GM12878 (cell line): ENCODE measurements around the gene B3GNT2. TPM values are rescaled to one million over a fixed set of nuclear protein-coding genes. Genes with fewer than 3 reads are reported as not detected.

Experiments
- BCL11A ChIP-seq: IDR thresholded peaks from 2 replicates; pipeline ENCODE4 v1.6.1; 2011; ENCODE audit warnings: low read depth, low read length
- DPF2 ChIP-seq: fragments of 450-650 bp; IDR thresholded peaks from 2 replicates; pipeline ENCODE4 v1.6.1; 2017; ENCODE audit warnings: mild to moderate bottlenecking
- GABPA ChIP-seq: IDR thresholded peaks from 2 replicates; pipeline ENCODE4 v1.6.1; 2014; ENCODE audit warnings: antibody characterized with exemption, low read depth, mild to moderate bottlenecking, inconsistent platforms
- MEF2A ChIP-seq: IDR thresholded peaks from 2 replicates; pipeline ENCODE4 v1.6.1; 2011; ENCODE audit warnings: low read depth, mild to moderate bottlenecking, low read length, moderate library complexity; ENCODE audit not compliant: insufficient read depth
- MTA2 ChIP-seq: fragments of 450-650 bp; IDR thresholded peaks from 2 replicates; pipeline ENCODE4 v1.6.1; 2016; ENCODE audit warnings: low read depth, mild to moderate bottlenecking, moderate library complexity
- NFIC ChIP-seq: IDR thresholded peaks from 2 replicates; pipeline ENCODE4 v1.6.1; 2012; ENCODE audit warnings: low read depth, mild to moderate bottlenecking, inconsistent platforms, low read length, moderate library complexity
- NR2C1 ChIP-seq: fragments of 450-650 bp; IDR thresholded peaks from 2 replicates; pipeline ENCODE4 v1.6.1; 2017; ENCODE audit warnings: antibody characterized with exemption, mild to moderate bottlenecking, moderate library complexity
- POLR2AphosphoS2 ChIP-seq: IDR thresholded peaks from 2 replicates; pipeline ENCODE4 v1.6.1; 2011; ENCODE audit warnings: low read depth, mild to moderate bottlenecking, low read length, improper control_type of control experiment, moderate library complexity
- RCOR1 ChIP-seq: conservative IDR thresholded peaks from 2 replicates; pipeline ENCODE4 v1.6.1; 2012; ENCODE audit warnings: low read depth, low read length, improper control_type of control experiment
- RFX5 ChIP-seq: IDR thresholded peaks from 2 replicates; pipeline ENCODE4 v1.6.1; 2011; ENCODE audit warnings: low read depth, low read length, improper control_type of control experiment
- SIN3A ChIP-seq: IDR thresholded peaks from 2 replicates; pipeline ENCODE4 v1.6.1; 2012; ENCODE audit warnings: low read depth, low read length, improper control_type of control experiment
- SPI1 ChIP-seq: IDR thresholded peaks from 2 replicates; pipeline ENCODE4 v1.6.1; 2011; ENCODE audit warnings: low read depth, mild to moderate bottlenecking, low read length, moderate library complexity, borderline replicate concordance; ENCODE audit not compliant: insufficient read depth
- TARDBP ChIP-seq: IDR thresholded peaks from 2 replicates; pipeline ENCODE4 v1.6.1; 2016; ENCODE audit warnings: borderline replicate concordance
- TCF3 ChIP-seq: IDR thresholded peaks from 2 replicates; pipeline ENCODE4 v1.6.1; 2012; ENCODE audit warnings: low read depth, mild to moderate bottlenecking, low read length, borderline replicate concordance; ENCODE audit not compliant: insufficient read depth
- polyA plus RNA-seq, 11 experiments: library from polyadenylated mRNA; depleted of rRNA in 4 of 11; unstranded in 6 of 11; stranded (reverse) in 5 of 11; fragments of >200 nt; fragmentation: Nextera tagmentation in 4 of 11; fragmentation: Illumina TruSeq in 1 of 11; extraction: Ambion mirVana in 4 of 11; extraction: Trizol in 1 of 11; gene quantifications; 1 replicate in 1 of 11; 2 replicates in 10 of 11; pipeline versions ENCODE4 v1.2.1 to v1.2.3, GENCODE V29; 2011 to 2016; ENCODE audit warnings: inconsistent platforms in 2 of 11, missing spikeins in 2 of 11, low read depth in 1 of 11
- total RNA-seq, 4 experiments: library from RNA; depleted of rRNA in 3 of 4; stranded (reverse); fragments of >200 nt in 3 of 4; fragmentation: Illumina TruSeq in 1 of 4; extraction: Trizol in 1 of 4; gene quantifications; 2 replicates each; pipeline versions ENCODE4 v1.2.1 to v1.2.3, GENCODE V29; 2013 to 2021
- TF ChIP-seq, protein P1 (sequence below): IDR thresholded peaks from 2 replicates; pipeline ENCODE4 v1.6.1; 2012; ENCODE audit warnings: mild to moderate bottlenecking, low read depth, low read length
- TF ChIP-seq, protein P2 (sequence below): fragments of 150-350 bp; IDR thresholded peaks from 2 replicates; pipeline ENCODE4 v1.6.1; 2014; ENCODE audit warnings: mild to moderate bottlenecking, low read depth, low read length
- TF ChIP-seq, protein P3 (sequence below), 3 experiments: IDR thresholded peaks in 2 of 3; conservative IDR thresholded peaks in 1 of 3; 2 replicates each; pipeline ENCODE4 v1.5.1; 2011; ENCODE audit warnings: low read depth in 3 of 3, low read length in 3 of 3, mild to moderate bottlenecking in 3 of 3, control low read depth in 2 of 3, moderate library complexity in 2 of 3, inconsistent platforms in 1 of 3, mixed read lengths in 1 of 3; ENCODE audit not compliant: control insufficient read depth in 2 of 3, insufficient read depth in 1 of 3; ENCODE audit errors: extremely low read depth in 1 of 3
- TF ChIP-seq, protein P4 (sequence below): fragments of 450-650 bp; IDR thresholded peaks from 2 replicates; pipeline ENCODE4 v1.6.1; 2017; ENCODE audit warnings: mild to moderate bottlenecking, moderate library complexity

B3GNT2 gene
- total and polyA plus RNA-seq, 10 of the 15 experiments (the other 5 are each of a cell fraction or from before 2014, with no cell fraction given), result 19.7 to 103 (median 76.3) TPM

DNA sequence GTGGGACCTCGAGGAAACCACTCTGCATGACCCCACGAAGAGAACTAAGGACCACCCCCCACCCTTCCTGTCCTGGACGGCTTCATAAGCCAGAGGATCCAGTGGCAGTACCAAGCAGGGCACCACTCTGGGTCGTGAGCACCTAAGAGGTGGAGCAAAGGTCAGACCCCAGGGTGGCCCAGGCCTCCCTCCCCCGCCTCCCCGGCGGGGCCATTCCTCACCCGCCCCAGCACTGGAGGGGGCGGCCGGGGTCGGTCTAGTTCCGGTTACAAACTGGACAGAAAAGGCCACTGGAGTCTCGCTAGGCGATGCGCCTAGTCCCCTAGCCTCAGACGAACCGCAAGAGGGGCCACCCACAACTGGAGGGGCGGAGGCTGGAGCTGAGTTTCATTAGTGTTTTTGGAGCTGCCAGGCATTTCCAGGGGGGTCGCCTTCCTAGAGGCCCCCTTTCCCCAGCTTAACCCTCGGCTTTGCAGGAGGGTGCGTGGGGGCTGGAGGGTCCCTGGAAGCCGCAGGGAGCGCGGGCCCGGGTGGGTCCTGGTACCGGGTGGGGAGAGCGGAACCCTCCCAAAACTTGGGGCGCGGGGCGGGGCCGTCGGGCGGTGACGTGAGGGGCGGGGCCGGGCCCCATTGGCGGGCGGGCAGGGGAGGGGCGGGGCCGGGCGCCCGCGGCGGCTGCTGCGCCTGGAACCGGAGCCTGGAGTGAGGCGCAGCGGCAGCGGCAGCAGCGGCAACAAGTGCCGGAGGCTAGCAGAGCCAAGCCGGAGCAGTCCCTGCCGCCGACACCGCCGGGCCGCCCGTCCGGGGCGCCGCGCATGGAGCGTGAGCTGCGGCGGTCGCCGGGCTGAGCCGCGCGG, at the start of gene B3GNT2 (continued):
- TF ChIP-seq, protein P1, sequence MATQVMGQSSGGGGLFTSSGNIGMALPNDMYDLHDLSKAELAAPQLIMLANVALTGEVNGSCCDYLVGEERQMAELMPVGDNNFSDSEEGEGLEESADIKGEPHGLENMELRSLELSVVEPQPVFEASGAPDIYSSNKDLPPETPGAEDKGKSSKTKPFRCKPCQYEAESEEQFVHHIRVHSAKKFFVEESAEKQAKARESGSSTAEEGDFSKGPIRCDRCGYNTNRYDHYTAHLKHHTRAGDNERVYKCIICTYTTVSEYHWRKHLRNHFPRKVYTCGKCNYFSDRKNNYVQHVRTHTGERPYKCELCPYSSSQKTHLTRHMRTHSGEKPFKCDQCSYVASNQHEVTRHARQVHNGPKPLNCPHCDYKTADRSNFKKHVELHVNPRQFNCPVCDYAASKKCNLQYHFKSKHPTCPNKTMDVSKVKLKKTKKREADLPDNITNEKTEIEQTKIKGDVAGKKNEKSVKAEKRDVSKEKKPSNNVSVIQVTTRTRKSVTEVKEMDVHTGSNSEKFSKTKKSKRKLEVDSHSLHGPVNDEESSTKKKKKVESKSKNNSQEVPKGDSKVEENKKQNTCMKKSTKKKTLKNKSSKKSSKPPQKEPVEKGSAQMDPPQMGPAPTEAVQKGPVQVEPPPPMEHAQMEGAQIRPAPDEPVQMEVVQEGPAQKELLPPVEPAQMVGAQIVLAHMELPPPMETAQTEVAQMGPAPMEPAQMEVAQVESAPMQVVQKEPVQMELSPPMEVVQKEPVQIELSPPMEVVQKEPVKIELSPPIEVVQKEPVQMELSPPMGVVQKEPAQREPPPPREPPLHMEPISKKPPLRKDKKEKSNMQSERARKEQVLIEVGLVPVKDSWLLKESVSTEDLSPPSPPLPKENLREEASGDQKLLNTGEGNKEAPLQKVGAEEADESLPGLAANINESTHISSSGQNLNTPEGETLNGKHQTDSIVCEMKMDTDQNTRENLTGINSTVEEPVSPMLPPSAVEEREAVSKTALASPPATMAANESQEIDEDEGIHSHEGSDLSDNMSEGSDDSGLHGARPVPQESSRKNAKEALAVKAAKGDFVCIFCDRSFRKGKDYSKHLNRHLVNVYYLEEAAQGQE, result peak; percentile 33; the same call in 1 of the 2 replicates
- TF ChIP-seq, protein P2, sequence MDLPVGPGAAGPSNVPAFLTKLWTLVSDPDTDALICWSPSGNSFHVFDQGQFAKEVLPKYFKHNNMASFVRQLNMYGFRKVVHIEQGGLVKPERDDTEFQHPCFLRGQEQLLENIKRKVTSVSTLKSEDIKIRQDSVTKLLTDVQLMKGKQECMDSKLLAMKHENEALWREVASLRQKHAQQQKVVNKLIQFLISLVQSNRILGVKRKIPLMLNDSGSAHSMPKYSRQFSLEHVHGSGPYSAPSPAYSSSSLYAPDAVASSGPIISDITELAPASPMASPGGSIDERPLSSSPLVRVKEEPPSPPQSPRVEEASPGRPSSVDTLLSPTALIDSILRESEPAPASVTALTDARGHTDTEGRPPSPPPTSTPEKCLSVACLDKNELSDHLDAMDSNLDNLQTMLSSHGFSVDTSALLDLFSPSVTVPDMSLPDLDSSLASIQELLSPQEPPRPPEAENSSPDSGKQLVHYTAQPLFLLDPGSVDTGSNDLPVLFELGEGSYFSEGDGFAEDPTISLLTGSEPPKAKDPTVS, result no peak
- TF ChIP-seq SPI1 (no peak), TARDBP (no peak), RFX5 (no peak), RCOR1 (no peak), POLR2AphosphoS2 (peak; percentile 80; the same call in 1 of the 2 replicates), MTA2 (peak; percentile 66; the same call in 1 of the 2 replicates), GABPA (no peak), NFIC (no peak), DPF2 (peak; percentile 58; the same call in 1 of the 2 replicates), BCL11A (no peak), SIN3A (no peak; the same call in 1 of the 2 replicates), TCF3 (peak; percentile 59; the same call in 1 of the 2 replicates), MEF2A (no peak), NR2C1 (0 out of 2 replicates have a peak, but pooled peaks have one; percentile 9)
- TF ChIP-seq, protein P3, sequence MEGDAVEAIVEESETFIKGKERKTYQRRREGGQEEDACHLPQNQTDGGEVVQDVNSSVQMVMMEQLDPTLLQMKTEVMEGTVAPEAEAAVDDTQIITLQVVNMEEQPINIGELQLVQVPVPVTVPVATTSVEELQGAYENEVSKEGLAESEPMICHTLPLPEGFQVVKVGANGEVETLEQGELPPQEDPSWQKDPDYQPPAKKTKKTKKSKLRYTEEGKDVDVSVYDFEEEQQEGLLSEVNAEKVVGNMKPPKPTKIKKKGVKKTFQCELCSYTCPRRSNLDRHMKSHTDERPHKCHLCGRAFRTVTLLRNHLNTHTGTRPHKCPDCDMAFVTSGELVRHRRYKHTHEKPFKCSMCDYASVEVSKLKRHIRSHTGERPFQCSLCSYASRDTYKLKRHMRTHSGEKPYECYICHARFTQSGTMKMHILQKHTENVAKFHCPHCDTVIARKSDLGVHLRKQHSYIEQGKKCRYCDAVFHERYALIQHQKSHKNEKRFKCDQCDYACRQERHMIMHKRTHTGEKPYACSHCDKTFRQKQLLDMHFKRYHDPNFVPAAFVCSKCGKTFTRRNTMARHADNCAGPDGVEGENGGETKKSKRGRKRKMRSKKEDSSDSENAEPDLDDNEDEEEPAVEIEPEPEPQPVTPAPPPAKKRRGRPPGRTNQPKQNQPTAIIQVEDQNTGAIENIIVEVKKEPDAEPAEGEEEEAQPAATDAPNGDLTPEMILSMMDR (IDR thresholded peaks at IDR 0.05 in 2 of 3, conservative IDR thresholded peaks at IDR 0.05 in 1 of 3; ENCODE audit: control insufficient read depth in 2 of 3, extremely low read depth in 1 of 3, insufficient read depth in 1 of 3, low read depth in 3 of 3, low read length in 3 of 3), result no peak
- TF ChIP-seq, protein P4, sequence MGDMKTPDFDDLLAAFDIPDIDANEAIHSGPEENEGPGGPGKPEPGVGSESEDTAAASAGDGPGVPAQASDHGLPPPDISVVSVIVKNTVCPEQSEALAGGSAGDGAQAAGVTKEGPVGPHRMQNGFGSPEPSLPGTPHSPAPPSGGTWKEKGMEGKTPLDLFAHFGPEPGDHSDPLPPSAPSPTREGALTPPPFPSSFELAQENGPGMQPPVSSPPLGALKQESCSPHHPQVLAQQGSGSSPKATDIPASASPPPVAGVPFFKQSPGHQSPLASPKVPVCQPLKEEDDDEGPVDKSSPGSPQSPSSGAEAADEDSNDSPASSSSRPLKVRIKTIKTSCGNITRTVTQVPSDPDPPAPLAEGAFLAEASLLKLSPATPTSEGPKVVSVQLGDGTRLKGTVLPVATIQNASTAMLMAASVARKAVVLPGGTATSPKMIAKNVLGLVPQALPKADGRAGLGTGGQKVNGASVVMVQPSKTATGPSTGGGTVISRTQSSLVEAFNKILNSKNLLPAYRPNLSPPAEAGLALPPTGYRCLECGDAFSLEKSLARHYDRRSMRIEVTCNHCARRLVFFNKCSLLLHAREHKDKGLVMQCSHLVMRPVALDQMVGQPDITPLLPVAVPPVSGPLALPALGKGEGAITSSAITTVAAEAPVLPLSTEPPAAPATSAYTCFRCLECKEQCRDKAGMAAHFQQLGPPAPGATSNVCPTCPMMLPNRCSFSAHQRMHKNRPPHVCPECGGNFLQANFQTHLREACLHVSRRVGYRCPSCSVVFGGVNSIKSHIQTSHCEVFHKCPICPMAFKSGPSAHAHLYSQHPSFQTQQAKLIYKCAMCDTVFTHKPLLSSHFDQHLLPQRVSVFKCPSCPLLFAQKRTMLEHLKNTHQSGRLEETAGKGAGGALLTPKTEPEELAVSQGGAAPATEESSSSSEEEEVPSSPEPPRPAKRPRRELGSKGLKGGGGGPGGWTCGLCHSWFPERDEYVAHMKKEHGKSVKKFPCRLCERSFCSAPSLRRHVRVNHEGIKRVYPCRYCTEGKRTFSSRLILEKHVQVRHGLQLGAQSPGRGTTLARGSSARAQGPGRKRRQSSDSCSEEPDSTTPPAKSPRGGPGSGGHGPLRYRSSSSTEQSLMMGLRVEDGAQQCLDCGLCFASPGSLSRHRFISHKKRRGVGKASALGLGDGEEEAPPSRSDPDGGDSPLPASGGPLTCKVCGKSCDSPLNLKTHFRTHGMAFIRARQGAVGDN, result peak; percentile 74
